Nephron progenitor cell (in vitro differentiated cells): ENCODE results near the gene PPFIA4.

Experiments used
- DNase-seq: peaks from one replicate; pipeline ENCODE4 v3.0.0; 2021
- H3K27ac Mint-ChIP-seq: 2 replicates; pipeline ENCODE4 v1.8.0; 2021; ENCODE audit warnings: mild to moderate bottlenecking, moderate library complexity, mixed read lengths
- H3K27me3 Mint-ChIP-seq: 2 replicates; pipeline ENCODE4 v1.8.0; 2021; ENCODE audit warnings: mild to moderate bottlenecking, low read depth, mixed read lengths; ENCODE audit not compliant: poor library complexity
- H3K36me3 Mint-ChIP-seq: 2 replicates; pipeline ENCODE4 v1.8.0; 2021; ENCODE audit warnings: low read depth, mixed read lengths
- H3K4me1 Mint-ChIP-seq: 2 replicates; pipeline ENCODE4 v1.8.0; 2021; ENCODE audit warnings: mixed read lengths
- H3K4me3 Mint-ChIP-seq: 2 replicates; pipeline ENCODE4 v1.8.0; 2021; ENCODE audit warnings: mild to moderate bottlenecking, moderate library complexity, mixed read lengths
- H3K9me3 Mint-ChIP-seq: 2 replicates; pipeline ENCODE4 v1.8.0; 2021; ENCODE audit warnings: mild to moderate bottlenecking, moderate library complexity, mixed read lengths
- CTCF ChIP-seq: fragments of 200-600 bp; sonication (generic); IDR thresholded peaks from 2 replicates; pipeline ENCODE4 v1.5.0; 2021; ENCODE audit warnings: antibody characterized with exemption

PPFIA4 gene

GRCh38 chr1:203091199-203091477 lies 64.8 kb downstream of the PPFIA4 start:
- no peak overlapping the region for H3K27ac Mint-ChIP-seq
- H3K4me3 Mint-ChIP-seq: no peak overlapping the region
- no peak for TF ChIP-seq CTCF
- peaks cover 52% of the 10 kb centered on the region for H3K4me1 Mint-ChIP-seq
- peaks cover 18% of the 10 kb centered on the region for H3K36me3 Mint-ChIP-seq
- H3K27me3 Mint-ChIP-seq: peaks cover 15% of the 10 kb centered on the region
- no peak for DNase-seq
- peaks cover 30% of the 10 kb centered on the region for H3K9me3 Mint-ChIP-seq

DNA sequence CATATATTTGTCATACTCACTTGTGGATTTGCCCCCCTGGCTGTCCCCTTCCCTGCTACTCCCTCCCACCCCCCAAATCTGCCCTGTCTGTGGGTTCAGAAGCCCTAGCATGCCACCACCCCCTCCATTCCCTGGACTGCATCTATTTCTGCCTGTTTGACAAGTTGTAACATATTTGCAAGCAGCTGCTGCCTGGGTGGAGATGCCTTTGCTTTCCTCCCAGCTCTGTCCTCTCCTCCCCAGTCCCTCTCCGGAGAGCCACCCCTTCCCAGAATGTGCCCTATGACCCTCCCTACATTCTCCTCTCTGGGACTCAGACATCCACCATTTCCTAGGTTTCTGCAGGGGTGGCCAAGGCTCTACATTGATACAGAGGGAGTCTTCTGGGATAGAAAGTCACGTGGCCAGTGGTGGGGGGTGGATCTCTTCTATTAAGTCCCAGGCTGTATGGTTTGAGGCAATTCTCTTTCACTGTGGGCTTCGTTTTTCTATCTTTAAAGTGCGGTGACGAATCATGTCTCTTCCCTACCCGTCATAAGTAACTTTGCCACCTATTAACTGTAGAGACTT lies 65.6 kb downstream of the PPFIA4 start:
- Mint-ChIP-seq H3K27ac (no peak overlapping the region), H3K36me3 (peaks cover 18% of the 10 kb centered on the region), H3K4me1 (peaks cover 45% of the 10 kb centered on the region), H3K4me3 (no peak overlapping the region), H3K27me3 (peaks cover 16% of the 10 kb centered on the region), H3K9me3 (peaks cover 33% of the 10 kb centered on the region)
- no peak for DNase-seq
- no peak for TF ChIP-seq CTCF

GRCh38 chr1:203093754-203094410 lies 67.6 kb downstream of the PPFIA4 start:
- H3K4me3 Mint-ChIP-seq: no peak overlapping the region
- peaks cover 13% of the 10 kb centered on the region for H3K27me3 Mint-ChIP-seq
- DNase-seq: no peak
- H3K36me3 Mint-ChIP-seq: peaks cover 25% of the 10 kb centered on the region
- peaks cover 44% of the 10 kb centered on the region for H3K9me3 Mint-ChIP-seq
- peaks cover 33% of the 10 kb centered on the region for H3K4me1 Mint-ChIP-seq
- TF ChIP-seq CTCF: no peak
- H3K27ac Mint-ChIP-seq: no peak overlapping the region

GRCh38 chr1:203095061-203095690 lies 68.9 kb downstream of the PPFIA4 start:
- Mint-ChIP-seq H3K27me3 (peaks cover 9% of the 10 kb centered on the region), H3K4me1 (peaks cover 23% of the 10 kb centered on the region), H3K27ac (no peak overlapping the region), H3K9me3 (peaks cover 44% of the 10 kb centered on the region), H3K4me3 (no peak overlapping the region), H3K36me3 (peaks cover 25% of the 10 kb centered on the region)
- TF ChIP-seq CTCF: no peak
- DNase-seq: no peak

DNA sequence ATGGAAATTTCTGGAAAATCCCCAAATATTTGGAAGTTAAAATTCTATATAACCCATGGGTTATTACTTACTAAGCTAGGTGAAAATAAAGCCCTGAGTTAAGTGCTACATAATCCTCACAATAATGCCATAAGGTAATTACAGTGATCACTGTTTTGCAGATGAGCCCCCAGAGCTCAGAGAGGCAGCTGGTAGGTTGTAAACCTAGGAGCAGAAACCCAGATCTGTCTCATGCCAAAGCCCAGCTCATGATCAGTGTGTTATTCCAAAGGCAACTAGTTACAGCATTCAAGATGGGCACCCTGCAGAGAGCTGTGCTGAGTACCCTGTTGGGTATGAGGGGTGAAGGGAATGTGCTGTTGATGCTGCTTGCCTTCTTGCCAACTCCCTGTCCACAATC lies 70.3 kb downstream of the PPFIA4 start:
- peaks cover 47% of the 10 kb centered on the region for H3K9me3 Mint-ChIP-seq
- peaks cover 19% of the 10 kb centered on the region for H3K4me1 Mint-ChIP-seq
- no peak overlapping the region for H3K4me3 Mint-ChIP-seq
- H3K27ac Mint-ChIP-seq: no peak overlapping the region
- H3K27me3 Mint-ChIP-seq: peaks cover 9% of the 10 kb centered on the region
- TF ChIP-seq CTCF: no peak
- no peak for DNase-seq
- H3K36me3 Mint-ChIP-seq: peaks cover 25% of the 10 kb centered on the region

DNA sequence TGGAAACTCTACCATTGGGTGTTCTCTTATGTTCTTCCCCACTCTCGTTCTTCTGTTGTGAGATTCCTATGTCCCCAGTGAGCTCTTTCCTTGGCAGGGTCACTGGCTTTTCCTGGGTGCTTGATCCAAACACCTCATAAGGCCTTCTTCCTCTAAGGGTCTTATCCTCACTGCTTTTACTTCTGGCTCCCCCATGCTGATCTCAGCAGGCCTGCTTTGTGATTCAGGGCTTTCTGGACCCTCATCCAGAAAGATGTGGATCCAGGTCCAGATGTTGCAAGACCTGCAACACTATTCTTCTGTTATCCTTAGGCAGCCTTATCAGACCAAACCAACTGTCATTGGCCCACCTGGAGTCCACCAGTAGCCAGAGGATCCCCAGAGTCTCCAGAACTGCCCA lies 70.7 kb downstream of the PPFIA4 start:
- Mint-ChIP-seq H3K36me3 (peaks cover 25% of the 10 kb centered on the region), H3K27me3 (peaks cover 9% of the 10 kb centered on the region), H3K9me3 (peaks cover 47% of the 10 kb centered on the region), H3K4me1 (peaks cover 19% of the 10 kb centered on the region), H3K4me3 (no peak overlapping the region), H3K27ac (no peak overlapping the region)
- TF ChIP-seq CTCF: no peak
- DNase-seq: no peak
